Fibroblast of villous mesenchyme (primary cell): ENCODE data around the gene SOX8. TPM values are rescaled to one million over a fixed set of nuclear protein-coding genes. Genes with fewer than 3 reads are reported as not detected.

Experiments
- DNase-seq: peaks from one replicate; pipeline ENCODE4 v3.0.0-alpha.2; 2010; ENCODE audit warnings: low read depth
- H3K4me3 ChIP-seq: 2 replicates; pipeline ENCODE4 v1.5.1; 2011; ENCODE audit warnings: low read depth, mild to moderate bottlenecking, low read length
- CTCF ChIP-seq: IDR thresholded peaks from 2 replicates; pipeline ENCODE4 v1.5.1; 2012; ENCODE audit warnings: low read depth, mild to moderate bottlenecking, low read length; ENCODE audit not compliant: insufficient read depth
- total RNA-seq: library from RNA; depleted of rRNA; stranded (reverse); fragments of >200 nt; gene quantifications from 2 replicates; pipeline ENCODE4 v1.2.3, GENCODE V29; 2012

Gene SOX8
- total RNA-seq, 1 donor = not detected

DNA sequence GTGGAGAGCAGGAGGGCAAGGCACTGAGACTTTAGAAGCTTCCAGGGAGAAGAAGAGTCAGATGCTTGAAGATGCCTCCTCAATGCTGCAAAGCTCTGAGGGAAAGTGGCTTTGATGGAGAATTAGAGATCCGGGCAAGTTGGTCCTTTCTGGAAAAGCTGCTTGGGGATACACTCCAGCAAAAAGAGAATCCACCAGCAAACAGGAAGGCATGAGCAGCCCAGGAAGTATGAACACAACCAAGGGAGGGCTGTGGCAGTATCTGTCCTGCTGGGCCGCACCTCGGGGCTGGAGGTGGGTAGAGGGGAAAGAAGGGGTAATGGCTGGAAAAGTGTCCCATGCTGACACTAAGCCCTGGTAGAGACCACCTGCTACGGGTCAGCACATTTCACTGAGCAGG is 16.1 kb upstream of the SOX8 start:
- DNase-seq = no peak
- no peak for TF ChIP-seq CTCF

GRCh38 chr16:966035-966434 is 15.5 kb upstream of the SOX8 start:
- no peak for DNase-seq

More for the DNA sequence above, 16.1 kb upstream of the SOX8 start:
- H3K4me3 ChIP-seq = no peak overlapping the region

GRCh38 chr16:966505-966904 is 15.1 kb upstream of the SOX8 start:
- no peak for DNase-seq
- TF ChIP-seq CTCF = no peak
- H3K4me3 ChIP-seq = no peak overlapping the region

More at GRCh38 chr16:966035-966434, 15.5 kb upstream of the SOX8 start:
- H3K4me3 ChIP-seq = no peak overlapping the region
- TF ChIP-seq CTCF = no peak

GRCh38 chr16:967077-967541 is 14.5 kb upstream of the SOX8 start:
- TF ChIP-seq CTCF = no peak
- no peak overlapping the region for H3K4me3 ChIP-seq
- DNase-seq = no peak

GRCh38 chr16:967546-968295 is 13.8 kb upstream of the SOX8 start:
- no peak for TF ChIP-seq CTCF
- DNase-seq = no peak
- H3K4me3 ChIP-seq = no peak overlapping the region

- no peak for TF ChIP-seq CTCF
- DNase-seq = no peak
- no peak overlapping the region for H3K4me3 ChIP-seq
Measured at GRCh38 chr16:968620-969019, 12.9 kb upstream of the SOX8 start.
